ENCODE data around the gene SEPTIN1. TPM values are rescaled to one million over a fixed set of nuclear protein-coding genes. Genes with fewer than 3 reads are reported as not detected.

The SEPTIN1 gene
- total and polyA plus RNA-seq, 2 of the 13 experiments (the other 11 are each of a cell fraction or from before 2014, with no cell fraction given), result 0.18 to 0.67 TPM

- TF ChIP-seq ZNF441 (CRISPR knock-in tag; IDR thresholded peaks at IDR 0.05; ENCODE audit: borderline replicate concordance), result peak; percentile 17; the same call in 1 of the 2 replicates
- no peak for TF ChIP-seq ZNF782 (CRISPR knock-in tag; IDR thresholded peaks at IDR 0.05; ENCODE audit: borderline replicate concordance)
- 0 out of 2 replicates have a peak, but pooled peaks have one; percentile 35 for TF ChIP-seq SAFB2 (CRISPR knock-in tag; IDR thresholded peaks at IDR 0.05; ENCODE audit: borderline replicate concordance, low read depth)
- TF ChIP-seq TRAFD1 (CRISPR knock-in tag; IDR thresholded peaks at IDR 0.05; ENCODE audit: borderline replicate concordance), result 0 out of 2 replicates have a peak, but pooled peaks have one; percentile 53
- no peak for TF ChIP-seq ZNF142 (CRISPR knock-in tag; IDR thresholded peaks at IDR 0.05)
- 0 out of 2 replicates have a peak, but pooled peaks have one; percentile 3 for TF ChIP-seq SMAD1 (CRISPR knock-in tag; IDR thresholded peaks at IDR 0.05; ENCODE audit: borderline replicate concordance, low read depth)
- peak; percentile 28; the same call in 1 of the 2 replicates for TF ChIP-seq ZNF609 (CRISPR knock-in tag; IDR thresholded peaks at IDR 0.05; ENCODE audit: borderline replicate concordance)
- peak; percentile 16 for TF ChIP-seq TEAD3 (CRISPR knock-in tag; optimal IDR thresholded peaks at IDR 0.05; ENCODE audit: borderline replicate concordance)
- TF ChIP-seq CBX5 (CRISPR knock-in tag; IDR thresholded peaks at IDR 0.05; ENCODE audit: borderline replicate concordance), result 0 out of 2 replicates have a peak, but pooled peaks have one; percentile 8
- TF ChIP-seq ZNF138 (CRISPR knock-in tag; IDR thresholded peaks at IDR 0.05; ENCODE audit: low read depth), result 0 out of 2 replicates have a peak, but pooled peaks have one; percentile 42
- TF ChIP-seq ZNF275 (CRISPR knock-in tag; IDR thresholded peaks at IDR 0.05; ENCODE audit: borderline replicate concordance), result 0 out of 2 replicates have a peak, but pooled peaks have one; percentile 4
- TF ChIP-seq PLRG1 (conservative IDR thresholded peaks at IDR 0.05), result no peak
- peak; percentile 87 for TF ChIP-seq EEA1 (CRISPR knock-in tag; IDR thresholded peaks at IDR 0.05; ENCODE audit: borderline replicate concordance)
Observed at GRCh38 chr16:30379158-30379783, 3.1 kb downstream of the SEPTIN1 start (continued).
